Measurements from ENCODE around the gene PITPNB. TPM values are rescaled to one million over a fixed set of nuclear protein-coding genes. Genes with fewer than 3 reads are reported as not detected.

Gene PITPNB
- total and polyA plus RNA-seq, 2 of the 13 experiments (the other 11 are each of a cell fraction or from before 2014, with no cell fraction given), result 17.0 to 30.1 TPM

DNA sequence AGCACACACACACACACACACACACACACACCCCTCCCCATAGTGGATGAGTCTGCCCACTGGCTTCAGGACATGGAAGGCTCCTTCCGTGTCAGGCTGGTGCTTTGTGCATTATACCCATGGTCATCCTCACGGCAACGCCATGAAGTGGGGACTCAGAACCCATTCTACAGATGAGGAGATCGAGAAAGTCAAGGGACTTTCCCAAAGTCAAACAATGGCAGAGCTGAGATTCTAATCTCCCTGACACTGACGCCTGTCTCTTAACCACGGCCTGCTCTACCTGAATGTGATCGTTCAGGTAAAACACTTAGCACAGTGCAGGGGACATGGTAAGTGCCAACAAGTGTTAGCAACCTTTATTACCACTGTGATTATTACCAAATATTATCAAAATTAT lies 113.2 kb downstream of the PITPNB start:
- POLR2A ChIA-PET, result no interaction called here
- in situ Hi-C loops (cut with HindIII; ENCODE audit: extremely low pct_ligation_motif_present, low pct_unique_long_range_greater_than_20kb) (loop anchor here (25.0 kb wide), 1 partner anchor 1044 kb away; no protein-coding TSS in a partner anchor), intact Hi-C loops (cut with micrococcal nuclease; ENCODE audit: unreplicated experiment) (no loop called here)
- no peak overlapping the region for H3K27ac ChIP-seq (ENCODE audit: extremely low read length, insufficient read depth, low read length)
- FAIRE-seq (no peak), DNase-seq (ENCODE audit: low spot score) (no peak), ATAC-seq (no peak)
- WGBS (ENCODE audit: low lambda C conversion rate), result 23% methylated on average over 7 of the region's 7 CpGs
- no peak overlapping the region for H3K9ac ChIP-seq (ENCODE audit: insufficient read depth, low read depth, low read length)
- H3K4me2 ChIP-seq (ENCODE audit: low read depth, low read length), result no peak overlapping the region
- CTCF ChIA-PET (ENCODE audit: low intra/inter-chr PET ratio, low total read pairs), result interaction anchor here (2.2 kb wide), 1 partner anchor 400 kb away, joined by 21 read pairs; no protein-coding TSS in a partner anchor
- no TSS peak for BruUV-seq (replicated peaks)
- H3K4me3 ChIP-seq (replicated peaks in 1 of 3; ENCODE audit: insufficient read depth in 1 of 3, low read depth in 2 of 3, low read length in 3 of 3), result no peak overlapping the region
- peaks cover 2 to 83% of the 10 kb centered on the region in 2 experiments for H3K27me3 ChIP-seq (ENCODE audit: control insufficient read depth in 1 of 2, insufficient read depth in 2 of 2, low read length in 2 of 2)
- no peak for TF ChIP-seq TCF12 (IDR thresholded peaks at IDR 0.05)
- no peak for TF ChIP-seq TCF12 (CRISPR knock-in tag; IDR thresholded peaks at IDR 0.05)
- TF ChIP-seq NFKBIZ (CRISPR knock-in tag; IDR thresholded peaks at IDR 0.05), result no peak
- TF ChIP-seq ETV5 (CRISPR knock-in tag; IDR thresholded peaks at IDR 0.05; ENCODE audit: borderline replicate concordance), result no peak
- TF ChIP-seq HOMEZ (CRISPR knock-in tag; IDR thresholded peaks at IDR 0.05; ENCODE audit: low read depth), result no peak
- TF ChIP-seq ZNF770 (CRISPR knock-in tag; IDR thresholded peaks at IDR 0.05), result no peak
- TF ChIP-seq ZNF546 (CRISPR knock-in tag; conservative IDR thresholded peaks at IDR 0.05), result no peak
- TF ChIP-seq, protein P1, sequence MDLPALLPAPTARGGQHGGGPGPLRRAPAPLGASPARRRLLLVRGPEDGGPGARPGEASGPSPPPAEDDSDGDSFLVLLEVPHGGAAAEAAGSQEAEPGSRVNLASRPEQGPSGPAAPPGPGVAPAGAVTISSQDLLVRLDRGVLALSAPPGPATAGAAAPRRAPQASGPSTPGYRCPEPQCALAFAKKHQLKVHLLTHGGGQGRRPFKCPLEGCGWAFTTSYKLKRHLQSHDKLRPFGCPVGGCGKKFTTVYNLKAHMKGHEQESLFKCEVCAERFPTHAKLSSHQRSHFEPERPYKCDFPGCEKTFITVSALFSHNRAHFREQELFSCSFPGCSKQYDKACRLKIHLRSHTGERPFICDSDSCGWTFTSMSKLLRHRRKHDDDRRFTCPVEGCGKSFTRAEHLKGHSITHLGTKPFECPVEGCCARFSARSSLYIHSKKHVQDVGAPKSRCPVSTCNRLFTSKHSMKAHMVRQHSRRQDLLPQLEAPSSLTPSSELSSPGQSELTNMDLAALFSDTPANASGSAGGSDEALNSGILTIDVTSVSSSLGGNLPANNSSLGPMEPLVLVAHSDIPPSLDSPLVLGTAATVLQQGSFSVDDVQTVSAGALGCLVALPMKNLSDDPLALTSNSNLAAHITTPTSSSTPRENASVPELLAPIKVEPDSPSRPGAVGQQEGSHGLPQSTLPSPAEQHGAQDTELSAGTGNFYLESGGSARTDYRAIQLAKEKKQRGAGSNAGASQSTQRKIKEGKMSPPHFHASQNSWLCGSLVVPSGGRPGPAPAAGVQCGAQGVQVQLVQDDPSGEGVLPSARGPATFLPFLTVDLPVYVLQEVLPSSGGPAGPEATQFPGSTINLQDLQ (CRISPR knock-in tag; IDR thresholded peaks at IDR 0.05), result no peak
- no peak for TF ChIP-seq RBM39 (IDR thresholded peaks at IDR 0.05; ENCODE audit: low read depth, low read length, poor library complexity, severe bottlenecking)
- TF ChIP-seq ZMAT5 (CRISPR knock-in tag; IDR thresholded peaks at IDR 0.05; ENCODE audit: borderline replicate concordance, low read depth), result no peak
- no peak for TF ChIP-seq ZNF354B (CRISPR knock-in tag; IDR thresholded peaks at IDR 0.05)
- no peaks in the 10 kb centered on the region for H3K36me3 ChIP-seq (replicated peaks in 1 of 2; ENCODE audit: control insufficient read depth in 1 of 2, insufficient read depth in 2 of 2, low read length in 2 of 2)
- no peak overlapping the region for H2AFZ ChIP-seq (ENCODE audit: low read length)
- peaks cover 13% of the 10 kb centered on the region for H3K4me1 ChIP-seq (ENCODE audit: insufficient read depth, low read length)
- H3K9me3 ChIP-seq (ENCODE audit: low read length), result no peaks in the 10 kb centered on the region
- no peaks in the 10 kb centered on the region for H3K79me2 ChIP-seq (ENCODE audit: insufficient read depth, low read length)
- H4K20me1 ChIP-seq (ENCODE audit: insufficient read depth, low read length), result peaks cover 4% of the 10 kb centered on the region; the same call in 1 of the 2 replicates
